Fibroblast of lung (primary cell): ENCODE measurements around the gene PAPPA. TPM values are rescaled to one million over a fixed set of nuclear protein-coding genes. Genes with fewer than 3 reads are reported as not detected.
A peak's percentile ranks its signal among the peaks of the same experiment; 100 is the strongest.

Source experiments
- DNase-seq, 2 donors: peaks; one replicate each; pipeline versions ENCODE4 v3.0.0 to v3.0.0-alpha.2; 2010; ENCODE audit warnings: low read depth in 2 of 2
- H2AFZ ChIP-seq: 2 replicates; pipeline ENCODE4 v1.5.1; 2012; ENCODE audit warnings: low read length, control low read depth, inconsistent platforms
- H3K27ac ChIP-seq: 2 replicates; pipeline ENCODE4 v1.5.1; 2011; ENCODE audit warnings: low read length, control low read depth; ENCODE audit not compliant: insufficient read depth
- H3K27me3 ChIP-seq: 2 replicates; pipeline ENCODE4 v1.5.1; 2011; ENCODE audit warnings: mild to moderate bottlenecking, low read length; ENCODE audit not compliant: control insufficient read depth, insufficient read depth
- H3K36me3 ChIP-seq: 2 replicates; pipeline ENCODE4 v1.5.1; 2011; ENCODE audit warnings: low read length; ENCODE audit not compliant: control insufficient read depth, insufficient read depth
- H3K4me1 ChIP-seq: 2 replicates; pipeline ENCODE4 v1.5.1; 2011; ENCODE audit warnings: low read length; ENCODE audit not compliant: control insufficient read depth, insufficient read depth; ENCODE audit errors: extremely low read depth
- H3K4me2 ChIP-seq: 2 replicates; pipeline ENCODE4 v1.5.1; 2011; ENCODE audit warnings: low read length, control low read depth; ENCODE audit not compliant: insufficient read depth; ENCODE audit errors: extremely low read depth
- H3K4me3 ChIP-seq, 4 experiments: fragments of 200-600 bp in 1 of 4; sonication (generic) in 1 of 4; replicated peaks in 1 of 4; 2 replicates each; pipeline ENCODE4 v1.5.1; 2011 to 2016; ENCODE audit warnings: low read length in 4 of 4, low read depth in 3 of 4, mild to moderate bottlenecking in 3 of 4, control low read depth in 2 of 4, inconsistent platforms in 1 of 4, mixed read lengths in 1 of 4; ENCODE audit not compliant: insufficient read depth in 1 of 4; ENCODE audit errors: control extremely low read depth in 1 of 4
- H3K79me2 ChIP-seq: 2 replicates; pipeline ENCODE4 v1.5.1; 2012; ENCODE audit warnings: mild to moderate bottlenecking, low read length, inconsistent platforms; ENCODE audit not compliant: control insufficient read depth, insufficient read depth
- H3K9ac ChIP-seq: 2 replicates; pipeline ENCODE4 v1.5.1; 2011; ENCODE audit warnings: mild to moderate bottlenecking, low read length, control low read depth; ENCODE audit not compliant: insufficient read depth
- H3K9me3 ChIP-seq: 2 replicates; pipeline ENCODE4 v1.5.1; 2012; ENCODE audit warnings: low read depth, low read length; ENCODE audit not compliant: control insufficient read depth, insufficient read depth
- H4K20me1 ChIP-seq: 2 replicates; pipeline ENCODE4 v1.5.1; 2011; ENCODE audit warnings: low read length; ENCODE audit not compliant: control insufficient read depth, insufficient read depth; ENCODE audit errors: extremely low read depth
- EZH2 ChIP-seq: IDR thresholded peaks from 2 replicates; pipeline ENCODE4 v1.5.1; 2012; ENCODE audit warnings: low read length, control low read depth, mild to moderate bottlenecking; ENCODE audit errors: missing control alignments
- polyA plus RNA-seq, 2 donors: library from polyadenylated mRNA; depleted of rRNA in 1 of 2; stranded (reverse) in 1 of 2; unstranded in 1 of 2; fragments of >200 nt; gene quantifications; 2 replicates each; pipeline ENCODE4 v1.2.1, GENCODE V29; 2011 to 2012; ENCODE audit warnings: missing spikeins in 1 of 2
- total RNA-seq: library from RNA; depleted of rRNA; stranded (reverse); fragments of >200 nt; gene quantifications from 2 replicates; pipeline ENCODE4 v1.2.1, GENCODE V29; 2014
- TF ChIP-seq, protein P1 (sequence below), 2 donors: IDR thresholded peaks in 1 of 2; conservative IDR thresholded peaks in 1 of 2; 1 replicate in 1 of 2; 2 replicates in 1 of 2; pipeline ENCODE4 v1.5.1; 2011 to 2012; ENCODE audit warnings: low read length in 2 of 2, control low read depth in 1 of 2, inconsistent platforms in 1 of 2, low read depth in 1 of 2, mild to moderate bottlenecking in 1 of 2

PAPPA gene
- total and polyA plus RNA-seq, 2 donors (not counting 1 experiment from before 2014, with no cell fraction given) = 8.8 to 45.7 TPM

DNA sequence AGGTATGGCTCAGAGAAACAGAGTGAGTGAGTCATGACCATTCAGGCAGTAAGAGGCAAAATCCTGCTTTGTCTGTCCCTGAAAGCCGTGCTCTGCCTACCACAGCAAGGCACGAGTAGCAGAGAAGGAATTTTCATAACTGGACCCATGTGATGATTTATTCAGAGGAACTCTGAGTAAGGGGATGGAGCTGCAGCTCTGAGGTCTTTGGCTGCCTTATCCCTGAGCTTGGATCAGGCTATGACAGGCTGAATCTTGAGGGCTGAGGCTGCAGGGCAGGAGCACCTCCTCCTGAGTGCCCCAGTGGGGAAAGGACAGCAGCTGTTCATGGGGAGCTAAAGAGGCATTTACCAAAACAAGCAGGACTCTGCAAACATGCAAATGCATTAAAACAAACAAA is 183.4 kb downstream of the PAPPA start:
- Histone ChIP-seq H3K9me3 (no peaks in the 10 kb centered on the region), H3K27me3 (no peaks in the 10 kb centered on the region), H3K4me1 (peaks cover 2% of the 10 kb centered on the region), H3K9ac (no peak overlapping the region), H3K27ac (no peak overlapping the region), H3K36me3 (peaks cover 3% of the 10 kb centered on the region), H2AFZ (no peak overlapping the region), H3K79me2 (no peaks in the 10 kb centered on the region), H3K4me2 (no peak overlapping the region), H4K20me1 (no peaks in the 10 kb centered on the region), H3K4me3 (no peak overlapping the region)
- TF ChIP-seq EZH2 = no peak
- TF ChIP-seq, protein P1, sequence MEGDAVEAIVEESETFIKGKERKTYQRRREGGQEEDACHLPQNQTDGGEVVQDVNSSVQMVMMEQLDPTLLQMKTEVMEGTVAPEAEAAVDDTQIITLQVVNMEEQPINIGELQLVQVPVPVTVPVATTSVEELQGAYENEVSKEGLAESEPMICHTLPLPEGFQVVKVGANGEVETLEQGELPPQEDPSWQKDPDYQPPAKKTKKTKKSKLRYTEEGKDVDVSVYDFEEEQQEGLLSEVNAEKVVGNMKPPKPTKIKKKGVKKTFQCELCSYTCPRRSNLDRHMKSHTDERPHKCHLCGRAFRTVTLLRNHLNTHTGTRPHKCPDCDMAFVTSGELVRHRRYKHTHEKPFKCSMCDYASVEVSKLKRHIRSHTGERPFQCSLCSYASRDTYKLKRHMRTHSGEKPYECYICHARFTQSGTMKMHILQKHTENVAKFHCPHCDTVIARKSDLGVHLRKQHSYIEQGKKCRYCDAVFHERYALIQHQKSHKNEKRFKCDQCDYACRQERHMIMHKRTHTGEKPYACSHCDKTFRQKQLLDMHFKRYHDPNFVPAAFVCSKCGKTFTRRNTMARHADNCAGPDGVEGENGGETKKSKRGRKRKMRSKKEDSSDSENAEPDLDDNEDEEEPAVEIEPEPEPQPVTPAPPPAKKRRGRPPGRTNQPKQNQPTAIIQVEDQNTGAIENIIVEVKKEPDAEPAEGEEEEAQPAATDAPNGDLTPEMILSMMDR (conservative IDR thresholded peaks at IDR 0.05 in 1 of 2, IDR thresholded peaks at IDR 0.05 in 1 of 2; ENCODE audit: low read depth in 1 of 2, low read length in 2 of 2) = no peak
- peak; percentile 24 to 83 for DNase-seq

- no peak overlapping the region for H3K4me2 ChIP-seq
- H2AFZ ChIP-seq = no peak overlapping the region
- H3K27ac ChIP-seq = no peak overlapping the region
- no peaks in the 10 kb centered on the region for H4K20me1 ChIP-seq
- no peak overlapping the region for H3K4me3 ChIP-seq
- no peak overlapping the region for H3K9ac ChIP-seq
- H3K27me3 ChIP-seq = no peaks in the 10 kb centered on the region
- no peak for DNase-seq
- no peaks in the 10 kb centered on the region for H3K79me2 ChIP-seq
- TF ChIP-seq EZH2 = no peak
- TF ChIP-seq, protein P1 (conservative IDR thresholded peaks at IDR 0.05 in 1 of 2, IDR thresholded peaks at IDR 0.05 in 1 of 2; ENCODE audit: low read depth in 1 of 2, low read length in 2 of 2) = no peak
- H3K4me1 ChIP-seq = peaks cover 2% of the 10 kb centered on the region
- H3K36me3 ChIP-seq = no peaks in the 10 kb centered on the region
- H3K9me3 ChIP-seq = no peaks in the 10 kb centered on the region
Observed at GRCh38 chr9:116340270-116340669, 186.7 kb downstream of the PAPPA start.

GRCh38 chr9:116342061-116342460 is 188.5 kb downstream of the PAPPA start:
- H3K4me1 ChIP-seq = no peaks in the 10 kb centered on the region
- no peak overlapping the region for H3K4me2 ChIP-seq
- H3K36me3 ChIP-seq = no peaks in the 10 kb centered on the region
- no peak overlapping the region for H3K9ac ChIP-seq
- H3K27me3 ChIP-seq = no peaks in the 10 kb centered on the region
- no peaks in the 10 kb centered on the region for H3K79me2 ChIP-seq
- TF ChIP-seq, protein P1 (conservative IDR thresholded peaks at IDR 0.05 in 1 of 2, IDR thresholded peaks at IDR 0.05 in 1 of 2; ENCODE audit: low read depth in 1 of 2, low read length in 2 of 2) = no peak
- TF ChIP-seq EZH2 = no peak
- H3K9me3 ChIP-seq = no peaks in the 10 kb centered on the region
- no peak overlapping the region for H2AFZ ChIP-seq
- no peak for DNase-seq
- no peak overlapping the region for H3K27ac ChIP-seq
- no peaks in the 10 kb centered on the region for H4K20me1 ChIP-seq
- no peak overlapping the region for H3K4me3 ChIP-seq
